GM23248 (cell line): Measurements from ENCODE around the gene ZNF319. TPM values are rescaled to one million over a fixed set of nuclear protein-coding genes. Genes with fewer than 3 reads are reported as not detected.

ENCODE experiments used
- DNase-seq: peaks from one replicate; pipeline ENCODE4 v3.0.0-alpha.2; 2015
- H2AFZ ChIP-seq: fragments of 200-600 bp; sonication (generic); 2 replicates; pipeline ENCODE4 v1.6.1; 2016; ENCODE audit warnings: antibody characterized with exemption
- H3F3A ChIP-seq: fragments of 200-600 bp; sonication (generic); 2 replicates; pipeline ENCODE4 v1.6.1; 2016; ENCODE audit warnings: mild to moderate bottlenecking, antibody characterized with exemption, mixed run types; ENCODE audit not compliant: insufficient read depth
- H3K27ac ChIP-seq: fragments of 200-600 bp; sonication (generic); 2 replicates; pipeline ENCODE4 v1.5.1; 2016; ENCODE audit warnings: mild to moderate bottlenecking
- H3K27me3 ChIP-seq: fragments of 200-600 bp; sonication (generic); replicated peaks from 2 replicates; pipeline ENCODE4 v1.6.1; 2016; ENCODE audit warnings: mild to moderate bottlenecking; ENCODE audit not compliant: insufficient read depth
- H3K36me3 ChIP-seq: fragments of 200-600 bp; sonication (generic); 2 replicates; pipeline ENCODE4 v1.6.1; 2016; ENCODE audit warnings: low read depth, mild to moderate bottlenecking
- H3K4me1 ChIP-seq: fragments of 200-600 bp; sonication (generic); 2 replicates; pipeline ENCODE4 v1.6.1; 2016; ENCODE audit warnings: mild to moderate bottlenecking; ENCODE audit not compliant: insufficient read depth
- H3K4me2 ChIP-seq: fragments of 200-600 bp; sonication (generic); one replicate; pipeline ENCODE4 v1.6.1; 2016; ENCODE audit warnings: mild to moderate bottlenecking; ENCODE audit not compliant: unreplicated experiment
- H3K4me3 ChIP-seq: fragments of 200-600 bp; sonication (generic); 2 replicates; pipeline ENCODE4 v1.5.1; 2016; ENCODE audit warnings: mild to moderate bottlenecking
- H3K79me2 ChIP-seq: fragments of 200-600 bp; sonication (generic); 2 replicates; pipeline ENCODE4 v1.6.1; 2016; ENCODE audit warnings: mild to moderate bottlenecking; ENCODE audit not compliant: insufficient read depth
- H3K9ac ChIP-seq: fragments of 200-600 bp; sonication (generic); 2 replicates; pipeline ENCODE4 v1.6.1; 2016; ENCODE audit warnings: mild to moderate bottlenecking
- H3K9me2 ChIP-seq: fragments of 200-600 bp; sonication (generic); 2 replicates; pipeline ENCODE4 v1.6.1; 2016; ENCODE audit warnings: mixed run types, mild to moderate bottlenecking, moderate library complexity; ENCODE audit not compliant: insufficient read depth
- H3K9me3 ChIP-seq: fragments of 200-600 bp; sonication (generic); one replicate; pipeline ENCODE4 v1.6.1; 2017; ENCODE audit warnings: low read depth
- H4K20me1 ChIP-seq: fragments of 200-600 bp; sonication (generic); 2 replicates; pipeline ENCODE4 v1.6.0; 2016; ENCODE audit not compliant: insufficient read depth
- EZH2 ChIP-seq: fragments of 200-600 bp; sonication (generic); IDR thresholded peaks from 2 replicates; pipeline ENCODE4 v1.6.1; 2018; ENCODE audit warnings: antibody characterized with exemption, mild to moderate bottlenecking; ENCODE audit not compliant: insufficient read depth, poor library complexity, severe bottlenecking
- EZH2phosphoT487 ChIP-seq: fragments of 200-600 bp; sonication (generic); IDR thresholded peaks from 2 replicates; pipeline ENCODE4 v1.6.1; 2018; ENCODE audit warnings: antibody characterized with exemption, moderate library complexity, mild to moderate bottlenecking, low read depth; ENCODE audit not compliant: insufficient read depth
- WGBS, 2 experiments: methylation state at CpG; one replicate each; pipeline ENCODE4 v1.1.6; 2015 to 2017; ENCODE audit warnings: low lambda C conversion rate in 2 of 2, low coverage in 1 of 2; ENCODE audit errors: missing lambda C conversion rate in 2 of 2; 5-methylcytosine and 5-hydroxymethylcytosine counted together
- in situ Hi-C: fragments of 300-500 bp; cut with MboI; formaldehyde crosslinking; loops from 2 replicates; pipeline ENCODE4 v1.15.0; 2020
- polyA plus RNA-seq: library from polyadenylated mRNA; unstranded; fragments of >200 nt; fragmentation: Nextera tagmentation; extraction: Ambion mirVana; gene quantifications from 2 replicates; pipeline ENCODE4 v1.2.1, GENCODE V29; 2016
- total RNA-seq: library from RNA; depleted of rRNA; stranded (reverse); fragments of >200 nt; shearing (Covaris generic); gene quantifications from 2 replicates; pipeline ENCODE4 v1.2.3, GENCODE V29; 2014

The ZNF319 gene
- total and polyA plus RNA-seq, 2 experiments from 2014 or later: 4.6 to 8.2 TPM

- Histone ChIP-seq H3K4me2 (no peak overlapping the region), H3F3A (no peaks in the 10 kb centered on the region), H3K36me3 (no peaks in the 10 kb centered on the region), H3K9me3 (no peaks in the 10 kb centered on the region), H4K20me1 (no peaks in the 10 kb centered on the region), H3K9me2 (no peaks in the 10 kb centered on the region), H3K27ac (no peak overlapping the region), H3K4me1 (no peaks in the 10 kb centered on the region), H3K79me2 (no peaks in the 10 kb centered on the region), H3K9ac (no peak overlapping the region), H3K27me3 (peaks cover 16% of the 10 kb centered on the region), H3K4me3 (no peak overlapping the region), H2AFZ (no peak overlapping the region)
- no peak for DNase-seq
- TF ChIP-seq EZH2 (no peak), EZH2phosphoT487 (no peak)
- WGBS, 2 experiments: 44 to 59% methylated on average over 2 to 6 of the region's 6 CpGs
- in situ Hi-C loops: no loop called here
These were observed 41.9 kb downstream of the ZNF319 start for GRCh38 chr16:57958544-57958943.

GRCh38 chr16:57957673-57958392, 42.6 kb downstream of the ZNF319 start:
- peaks cover 11% of the 10 kb centered on the region for H3K27me3 ChIP-seq
- no peak overlapping the region for H2AFZ ChIP-seq
- no peaks in the 10 kb centered on the region for H3K9me3 ChIP-seq
- DNase-seq: no peak
- no peaks in the 10 kb centered on the region for H4K20me1 ChIP-seq
- no peak overlapping the region for H3K4me2 ChIP-seq
- WGBS, 2 experiments: 60 to 66% methylated on average over 8 of the region's 8 CpGs
- H3K9ac ChIP-seq: no peak overlapping the region
- no peaks in the 10 kb centered on the region for H3K36me3 ChIP-seq
- TF ChIP-seq EZH2: no peak
- H3K79me2 ChIP-seq: no peaks in the 10 kb centered on the region
- H3K4me1 ChIP-seq: no peaks in the 10 kb centered on the region
- no peaks in the 10 kb centered on the region for H3F3A ChIP-seq
- H3K4me3 ChIP-seq: no peak overlapping the region
- no peak overlapping the region for H3K27ac ChIP-seq
- H3K9me2 ChIP-seq: no peaks in the 10 kb centered on the region
- in situ Hi-C loops: no loop called here

GRCh38 chr16:57956924-57957672, 43.4 kb downstream of the ZNF319 start:
- WGBS, 2 experiments: 61 to 62% methylated on average over 7 to 8 of the region's 8 CpGs
- no peak overlapping the region for H3K4me2 ChIP-seq
- DNase-seq: no peak

GRCh38 chr16:57956270-57956808, 44.1 kb downstream of the ZNF319 start:
- H2AFZ ChIP-seq: no peak overlapping the region
- no peak overlapping the region for H3K4me3 ChIP-seq
- no peaks in the 10 kb centered on the region for H3K36me3 ChIP-seq
- H3K9me3 ChIP-seq: no peaks in the 10 kb centered on the region
- peaks cover 7% of the 10 kb centered on the region for H3K27me3 ChIP-seq
- H3K9me2 ChIP-seq: no peaks in the 10 kb centered on the region
- no peaks in the 10 kb centered on the region for H3K79me2 ChIP-seq
- no peak for DNase-seq
- no peak overlapping the region for H3K27ac ChIP-seq
- H3K9ac ChIP-seq: no peak overlapping the region
- H3K4me1 ChIP-seq: no peaks in the 10 kb centered on the region
- no peaks in the 10 kb centered on the region for H4K20me1 ChIP-seq
- no peaks in the 10 kb centered on the region for H3F3A ChIP-seq
- no peak overlapping the region for H3K4me2 ChIP-seq
- TF ChIP-seq EZH2 (no peak), EZH2phosphoT487 (no peak)
- WGBS, 2 experiments: 63 to 65% methylated on average over 8 of the region's 8 CpGs
- in situ Hi-C loops: no loop called here

More at GRCh38 chr16:57956924-57957672, 43.4 kb downstream of the ZNF319 start:
- Histone ChIP-seq H4K20me1 (no peaks in the 10 kb centered on the region), H3K9me3 (no peaks in the 10 kb centered on the region), H3K9ac (no peak overlapping the region), H3K4me3 (no peak overlapping the region), H3K27ac (no peak overlapping the region), H3F3A (no peaks in the 10 kb centered on the region), H3K79me2 (no peaks in the 10 kb centered on the region), H2AFZ (no peak overlapping the region), H3K27me3 (peaks cover 11% of the 10 kb centered on the region), H3K4me1 (no peaks in the 10 kb centered on the region), H3K36me3 (no peaks in the 10 kb centered on the region), H3K9me2 (no peaks in the 10 kb centered on the region)
- in situ Hi-C loops: no loop called here
- TF ChIP-seq EZH2: no peak
- TF ChIP-seq EZH2phosphoT487: no peak
